Gastroesophageal sphincter (tissue), 4 donors: ENCODE data around the gene NFATC4. TPM values are rescaled to one million over a fixed set of nuclear protein-coding genes. Genes with fewer than 3 reads are reported as not detected.
"Not testable (repeated sequence)": the region's sequence is repeated elsewhere in the genome, so short reads cannot be mapped to it uniquely, and the experiment has no call there.

Experiments
- ATAC-seq: fragments of 150-250 bp; one replicate; pipeline ENCODE4 v1.9.1; 2016; ENCODE audit warnings: mild to moderate bottlenecking, moderate library complexity
- H3K27ac ChIP-seq, 4 donors: fragments of 200-600 bp; sonication (generic) in 3 of 4; 1 replicate in 3 of 4; 2 replicates in 1 of 4; pipeline ENCODE4 v1.5.1; 2016 to 2019
- H3K27me3 ChIP-seq: fragments of 200-600 bp; sonication (generic); one replicate; pipeline ENCODE4 v1.5.1; 2019
- H3K36me3 ChIP-seq, 2 donors: fragments of 200-600 bp; sonication (generic); one replicate each; pipeline ENCODE4 v1.5.1; 2019; ENCODE audit warnings: control low read depth in 1 of 2
- H3K4me1 ChIP-seq, 3 donors: fragments of 200-600 bp; sonication (generic); 1 replicate in 2 of 3; 2 replicates in 1 of 3; pipeline ENCODE4 v1.5.1; 2016 to 2019; ENCODE audit warnings: control low read depth in 2 of 3
- H3K4me3 ChIP-seq, 2 donors: fragments of 200-600 bp; sonication (generic); one replicate each; pipeline ENCODE4 v1.5.1; 2019; ENCODE audit warnings: mild to moderate bottlenecking in 1 of 2, moderate library complexity in 1 of 2
- H3K9me3 ChIP-seq, 3 donors: fragments of 200-600 bp; sonication (generic); one replicate each; pipeline ENCODE4 v1.5.1; 2017 to 2019; ENCODE audit warnings: control low read depth in 2 of 3
- CTCF ChIP-seq, 4 experiments: fragments of 200-600 bp in 2 of 4; fragments of 450-650 bp in 2 of 4; sonication (generic) in 1 of 4; IDR thresholded peaks; one replicate each; pipeline ENCODE4 v1.5.1; 2017 to 2019; ENCODE audit warnings: antibody characterized with exemption in 4 of 4, mild to moderate bottlenecking in 2 of 4, moderate library complexity in 2 of 4
- EP300 ChIP-seq: sonication (generic); formaldehyde crosslinking; IDR thresholded peaks from one replicate; pipeline ENCODE4 v1.6.1; 2017; ENCODE audit warnings: antibody characterized with exemption, mild to moderate bottlenecking
- POLR2A ChIP-seq, 2 donors: fragments of 450-650 bp; IDR thresholded peaks; one replicate each; pipeline ENCODE4 v1.6.1; 2017; ENCODE audit warnings: antibody characterized with exemption in 2 of 2, mild to moderate bottlenecking in 2 of 2, moderate library complexity in 1 of 2
- POLR2AphosphoS5 ChIP-seq: sonication (generic); formaldehyde crosslinking; IDR thresholded peaks from one replicate; pipeline ENCODE4 v1.6.1; 2017; ENCODE audit warnings: antibody characterized with exemption
- WGBS, 2 donors: methylation state at CpG; one replicate each; pipeline ENCODE4 v1.1.5; 2018; ENCODE audit warnings: low coverage in 1 of 2; 5-methylcytosine and 5-hydroxymethylcytosine counted together
- total RNA-seq, 4 donors: library from RNA; depleted of rRNA; stranded (reverse); fragments of >200 nt; gene quantifications; one replicate each; pipeline ENCODE4 v1.1.0, GENCODE V29; 2016

NFATC4 gene
- total RNA-seq, 4 donors from 2014 or later: 33.5 to 63.5 (median 57.9) TPM

DNA sequence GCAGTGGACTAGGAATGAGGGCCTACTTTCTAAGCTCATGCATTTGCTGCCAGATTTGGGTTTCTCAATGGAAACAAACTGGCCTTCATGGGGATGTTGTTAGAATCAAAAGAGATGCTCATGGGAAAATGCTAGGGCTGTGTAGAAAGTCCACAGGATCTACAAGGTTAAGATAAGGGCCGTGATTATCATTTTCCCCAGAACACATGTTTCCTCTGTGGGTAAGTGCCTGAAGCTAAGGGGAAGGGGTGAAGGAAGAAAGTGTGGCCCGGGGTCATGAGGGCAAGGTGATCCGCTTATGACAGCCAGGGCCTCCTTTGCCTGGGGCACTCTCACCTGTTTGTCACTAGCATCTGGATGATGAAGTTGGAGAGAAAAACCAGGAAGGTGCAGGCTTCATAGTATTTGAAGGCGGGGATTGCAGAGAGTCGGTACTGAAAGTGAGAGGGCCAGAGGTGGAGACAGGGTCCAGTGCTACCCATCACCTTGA lies 42.9 kb upstream of the NFATC4 start:
- H3K36me3 ChIP-seq: peaks cover 0 to 4% of the 10 kb centered on the region in 2 donors
- H3K4me3 ChIP-seq: no peak overlapping the region
- no peaks in the 10 kb centered on the region for H3K9me3 ChIP-seq
- no peak overlapping the region for H3K27ac ChIP-seq
- no peak for TF ChIP-seq EP300
- no peak for TF ChIP-seq CTCF (IDR thresholded peaks at IDR 0.05)
- no peak for TF ChIP-seq POLR2AphosphoS5
- 81 to 91% methylated on average over 2 to 5 of the region's 5 CpGs for WGBS, 2 donors
- H3K27me3 ChIP-seq: peaks cover 16% of the 10 kb centered on the region
- no peak for ATAC-seq
- peaks cover 0 to 8% (median 0%) of the 10 kb centered on the region in 3 donors for H3K4me1 ChIP-seq

DNA sequence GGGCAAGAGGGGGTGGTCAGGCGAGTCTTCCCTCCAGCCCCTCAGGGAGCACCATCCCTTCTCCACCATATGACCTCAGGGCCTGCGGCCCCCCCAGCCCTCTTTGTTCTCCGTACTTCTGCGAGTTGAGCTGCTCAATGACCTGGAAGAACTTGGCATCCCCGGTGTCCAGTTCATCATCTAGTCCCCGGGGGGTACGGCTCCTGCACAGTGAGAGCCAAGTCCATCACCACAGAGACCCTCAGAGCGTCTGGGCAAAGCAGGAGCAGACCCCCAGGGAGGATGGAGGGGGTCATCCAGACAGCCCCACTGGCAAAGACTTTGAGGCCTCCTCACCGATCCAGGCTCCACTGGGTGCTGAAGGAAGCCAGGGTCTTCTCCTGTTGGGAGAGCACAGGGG lies 42.0 kb upstream of the NFATC4 start:
- 63 to 66% methylated on average over 2 to 4 of the region's 9 CpGs for WGBS, 2 donors
- H3K4me1 ChIP-seq: peaks cover 0 to 8% (median 0%) of the 10 kb centered on the region in 3 donors
- peaks cover 15% of the 10 kb centered on the region for H3K27me3 ChIP-seq
- no peak overlapping the region for H3K4me3 ChIP-seq
- TF ChIP-seq POLR2A (IDR thresholded peaks at IDR 0.05) (peak in 1 of 2 donors; percentile 4), POLR2AphosphoS5 (no peak)
- H3K36me3 ChIP-seq: peaks cover 0 to 4% of the 10 kb centered on the region in 2 donors
- H3K9me3 ChIP-seq: no peaks in the 10 kb centered on the region
- no peak overlapping the region for H3K27ac ChIP-seq
- ATAC-seq: no peak

GRCh38 chr14:24327303-24327702 lies 40.7 kb upstream of the NFATC4 start:
- H3K36me3 ChIP-seq: peaks cover 0 to 4% of the 10 kb centered on the region in 2 donors
- H3K27ac ChIP-seq: peak overlapping the region in 1 of 4 donors; percentile 9
- no peak for ATAC-seq
- H3K4me1 ChIP-seq: peaks cover 0 to 15% (median under 1%) of the 10 kb centered on the region in 3 donors
- no peak overlapping the region for H3K4me3 ChIP-seq
- TF ChIP-seq POLR2AphosphoS5 (no peak), CTCF (IDR thresholded peaks at IDR 0.05) (no peak), POLR2A (IDR thresholded peaks at IDR 0.05) (no peak), EP300 (no peak)
- H3K9me3 ChIP-seq: no peaks in the 10 kb centered on the region
- H3K27me3 ChIP-seq: peaks cover 25% of the 10 kb centered on the region
- WGBS, 2 donors: 60% methylated on average over 1 of the region's 2 CpGs; no CpG with 5 or more reads in 1 of the 2 donors

DNA sequence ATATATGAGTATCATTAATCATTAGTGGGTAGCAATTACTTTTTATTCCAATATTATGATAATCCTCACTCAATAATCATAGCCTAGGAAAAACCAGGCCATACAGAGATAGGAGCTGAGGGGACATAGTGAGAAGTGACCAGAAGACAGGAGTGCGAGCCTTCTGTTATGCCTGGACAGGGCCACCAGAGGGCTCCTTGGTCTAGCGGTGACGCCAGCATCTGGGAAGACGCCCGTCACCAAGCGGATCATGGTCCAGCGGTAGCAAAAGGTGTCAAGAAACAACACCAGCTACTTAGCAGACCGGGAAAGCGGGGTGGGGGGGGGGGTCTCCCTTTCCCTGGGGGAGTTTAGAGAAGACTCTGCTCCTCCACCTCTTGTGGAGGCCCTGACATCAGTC lies 40.1 kb upstream of the NFATC4 start:
- Histone ChIP-seq H3K4me1 (peaks cover 0 to 21% (median 6%) of the 10 kb centered on the region in 3 donors), H3K27ac (peak overlapping the region in 1 of 4 donors; percentile 9), H3K27me3 (peaks cover 32% of the 10 kb centered on the region)
- H3K4me3 ChIP-seq, H3K9me3 ChIP-seq, ATAC-seq, H3K36me3 ChIP-seq: not testable (repeated sequence)
- TF ChIP-seq CTCF (IDR thresholded peaks at IDR 0.05): peak in 3 of 4 experiments; percentile 65 to 79 (median 74)
- WGBS, 2 donors: 0% methylated on average over 1 of the region's 9 CpGs

DNA sequence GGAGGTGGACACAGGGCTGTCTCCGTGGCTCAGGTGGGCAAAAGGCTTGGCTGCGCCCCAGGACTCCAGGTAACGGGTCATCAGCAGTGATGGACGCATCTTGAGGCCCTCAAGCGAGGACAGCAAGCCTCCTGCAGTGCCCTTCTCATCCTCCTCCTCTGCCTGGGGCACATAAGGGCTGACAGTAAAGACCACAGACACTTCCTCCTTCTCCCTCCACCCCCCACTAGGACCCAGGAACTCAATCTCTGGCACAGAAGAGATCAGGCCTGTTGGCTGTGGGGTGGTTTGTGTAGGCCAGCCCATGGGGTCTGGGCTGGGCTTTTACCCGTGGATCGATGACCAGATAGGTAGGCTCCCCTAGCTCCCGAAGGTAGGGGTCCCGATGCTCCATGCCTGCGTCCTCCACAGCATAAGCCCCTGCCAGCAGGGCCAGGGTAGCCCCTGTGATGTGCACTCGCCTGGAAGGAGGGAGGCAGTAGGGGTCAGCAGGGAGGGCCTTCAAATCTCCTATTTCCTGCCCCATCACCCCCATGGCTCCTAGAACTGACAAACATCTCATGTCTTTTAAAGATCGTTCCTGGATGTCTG lies 38.8 kb upstream of the NFATC4 start:
- no peaks in the 10 kb centered on the region for H3K9me3 ChIP-seq
- 62 to 84% methylated on average over 3 to 6 of the region's 12 CpGs for WGBS, 2 donors
- H3K4me3 ChIP-seq: no peak overlapping the region
- ATAC-seq: no peak
- H3K27ac ChIP-seq: peak overlapping the region in 1 of 4 donors; percentile 37
- TF ChIP-seq EP300 (no peak), POLR2AphosphoS5 (no peak), POLR2A (IDR thresholded peaks at IDR 0.05) (no peak), CTCF (IDR thresholded peaks at IDR 0.05) (no peak)
- H3K27me3 ChIP-seq: peaks cover 44% of the 10 kb centered on the region
- peaks cover 0 to 33% (median 6%) of the 10 kb centered on the region in 3 donors for H3K4me1 ChIP-seq
- peaks cover 0 to under 1% of the 10 kb centered on the region in 2 donors for H3K36me3 ChIP-seq
